A172 (cell line): ENCODE results near the gene ZNF821. TPM values are rescaled to one million over a fixed set of nuclear protein-coding genes. Genes with fewer than 3 reads are reported as not detected.
"Not testable (repeated sequence)": the region's sequence is repeated elsewhere in the genome, so short reads cannot be mapped to it uniquely, and the experiment has no call there.

Experiments
- DNase-seq: peaks from one replicate; pipeline ENCODE4 v3.0.0-alpha.2; 2015; ENCODE audit warnings: low spot score
- total RNA-seq: library from RNA; depleted of rRNA; stranded (reverse); fragments of >200 nt; shearing (Covaris generic); gene quantifications from 2 replicates; pipeline ENCODE4 v1.2.3, GENCODE V29; 2014

ZNF821 gene
- total RNA-seq, 1 experiment from 2014 or later = 8.1 TPM

DNA sequence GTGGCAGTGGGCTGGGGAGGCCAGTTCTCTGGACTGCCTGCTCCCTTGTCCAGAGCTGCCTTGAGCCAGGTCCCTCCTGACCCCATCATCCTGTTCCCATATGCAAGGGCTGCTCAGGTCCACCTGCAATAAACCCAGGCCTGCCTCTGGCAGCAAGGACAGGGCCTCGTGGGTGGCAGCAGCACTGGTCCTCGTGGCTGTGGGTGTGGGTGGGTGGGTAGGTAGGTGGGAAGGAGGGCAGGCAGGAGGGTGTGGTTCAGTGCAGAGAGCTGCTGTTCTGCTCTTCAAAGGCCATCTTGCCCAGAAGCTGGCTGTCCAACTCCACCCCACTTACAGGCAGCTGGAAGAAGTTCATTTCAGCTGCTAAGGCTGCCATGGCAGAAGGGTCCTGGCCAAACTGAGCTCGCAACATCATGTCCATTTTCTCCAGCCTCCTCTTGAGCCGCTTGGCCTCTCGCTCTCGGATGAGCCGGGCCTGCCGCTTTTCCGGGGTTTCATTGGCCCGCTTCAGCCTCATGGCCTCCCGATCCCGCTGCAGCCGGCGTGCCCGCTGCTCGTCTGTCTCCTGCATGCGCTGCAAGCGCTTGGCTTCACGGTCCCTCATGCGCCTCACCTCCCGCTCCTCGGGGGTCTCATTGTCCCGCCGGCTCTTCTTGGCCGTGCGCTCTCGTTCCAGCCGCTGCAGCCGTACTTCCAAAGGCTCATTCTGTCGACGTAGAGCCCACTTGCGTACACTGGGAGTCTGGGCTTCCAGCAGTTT lies 24.0 kb downstream of the ZNF821 start:
- DNase-seq = no peak

- DNase-seq = no peak
These were observed 27.9 kb downstream of the ZNF821 start for GRCh38 chr16:71855937-71856662.

- no peak for DNase-seq
These were observed 29.5 kb downstream of the ZNF821 start for GRCh38 chr16:71854369-71854948.

DNA sequence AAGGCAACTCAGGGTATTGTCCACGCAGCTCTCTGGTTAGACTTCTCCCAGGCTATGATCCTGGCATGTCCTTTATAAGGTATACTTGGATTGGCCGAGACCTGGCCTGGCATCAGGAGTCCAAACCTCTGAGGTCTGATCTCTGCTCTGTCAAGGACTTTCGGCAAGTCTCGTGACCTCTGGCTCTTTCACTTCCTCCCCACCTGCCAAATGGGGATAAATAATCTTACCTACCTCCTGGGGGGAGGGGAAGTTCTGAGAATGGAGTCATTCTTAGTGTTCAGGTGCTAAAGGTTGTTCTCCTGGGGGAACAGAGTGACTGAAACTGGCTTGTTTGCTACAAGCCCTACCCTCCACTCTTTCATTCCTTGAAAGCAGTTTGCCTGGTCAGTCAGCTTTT lies 30.6 kb downstream of the ZNF821 start:
- DNase-seq = no peak

DNA sequence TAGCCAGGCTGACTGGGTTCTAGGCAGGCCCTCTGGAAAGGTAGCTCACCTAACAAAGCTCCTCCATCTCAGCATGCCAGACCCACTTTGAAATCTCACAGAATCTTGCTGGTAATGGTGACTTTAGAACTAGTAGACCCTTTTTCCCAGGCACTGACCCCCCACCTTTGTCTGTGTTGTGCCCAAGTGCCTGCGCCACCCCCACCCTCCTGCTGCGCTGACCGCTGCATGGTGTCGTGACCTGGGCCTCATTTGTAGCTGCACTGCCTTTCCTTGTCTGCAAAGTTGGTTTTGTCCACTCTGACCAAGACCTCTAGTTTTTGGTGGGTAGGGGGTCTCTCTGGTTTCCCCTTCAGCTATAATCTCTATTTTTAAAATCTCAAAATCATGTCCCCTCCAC lies 31.4 kb downstream of the ZNF821 start:
- no peak for DNase-seq

DNA sequence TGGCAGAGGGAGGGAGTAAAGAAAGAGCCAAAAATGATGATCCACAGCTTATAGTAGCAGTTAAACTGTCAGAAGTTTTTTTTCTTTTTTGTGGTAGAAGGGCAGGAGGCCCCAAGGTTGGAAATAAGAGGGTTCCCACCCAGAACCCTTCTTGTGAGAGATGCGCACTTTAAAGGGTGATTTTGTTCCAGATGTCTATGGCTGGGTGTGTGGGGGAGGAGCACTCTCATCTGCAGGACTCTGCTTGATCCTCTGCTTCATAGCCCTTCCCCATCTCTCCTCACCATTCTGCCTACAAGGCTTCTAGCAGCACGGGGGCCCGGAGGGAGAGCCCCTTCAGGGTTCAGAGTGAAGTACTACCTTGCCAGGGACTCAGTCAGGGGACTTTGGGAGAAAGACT lies 31.8 kb downstream of the ZNF821 start:
- DNase-seq = no peak

DNA sequence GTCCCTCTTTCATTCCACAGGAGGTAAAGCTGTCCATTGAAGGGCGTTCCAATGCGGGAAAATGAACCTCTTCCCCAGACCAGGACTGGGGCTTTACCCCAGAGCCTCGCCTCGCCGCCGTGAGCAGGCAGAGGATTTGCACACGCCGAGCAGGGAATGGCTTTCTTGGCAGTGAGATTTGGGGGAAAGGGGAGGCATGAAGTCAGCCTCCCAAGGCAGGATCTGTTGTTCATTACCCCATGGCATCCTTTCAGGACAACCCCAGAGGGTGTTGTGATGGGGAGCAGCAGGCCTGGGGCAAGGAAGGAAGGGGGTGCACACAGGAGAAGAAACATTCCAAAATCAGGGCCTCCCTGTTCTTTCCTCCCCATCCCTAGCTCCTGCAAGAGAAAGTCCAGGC lies 32.2 kb downstream of the ZNF821 start:
- no peak for DNase-seq

- DNase-seq = no peak
These were observed 35.4 kb downstream of the ZNF821 start for GRCh38 chr16:71848622-71849021.

DNA sequence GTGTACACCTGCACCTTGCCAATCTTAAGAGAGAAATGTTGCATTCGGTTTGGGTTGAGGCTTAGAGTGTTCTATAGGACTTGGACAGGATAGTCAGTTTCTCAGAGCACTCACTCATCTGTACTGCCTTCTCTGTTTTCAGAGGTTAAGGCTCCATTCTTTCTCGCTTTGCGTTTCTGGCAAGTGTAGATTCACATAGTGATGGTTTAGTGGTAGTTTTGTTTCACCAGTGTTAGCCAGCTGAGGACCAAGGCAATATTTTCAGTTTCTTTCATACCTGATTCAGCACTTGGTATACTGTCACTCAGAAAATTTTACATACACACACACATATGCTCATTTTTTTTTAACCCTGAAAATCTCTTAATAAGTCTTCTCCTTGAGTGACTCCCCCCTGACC lies 36.9 kb downstream of the ZNF821 start:
- DNase-seq = no peak

DNA sequence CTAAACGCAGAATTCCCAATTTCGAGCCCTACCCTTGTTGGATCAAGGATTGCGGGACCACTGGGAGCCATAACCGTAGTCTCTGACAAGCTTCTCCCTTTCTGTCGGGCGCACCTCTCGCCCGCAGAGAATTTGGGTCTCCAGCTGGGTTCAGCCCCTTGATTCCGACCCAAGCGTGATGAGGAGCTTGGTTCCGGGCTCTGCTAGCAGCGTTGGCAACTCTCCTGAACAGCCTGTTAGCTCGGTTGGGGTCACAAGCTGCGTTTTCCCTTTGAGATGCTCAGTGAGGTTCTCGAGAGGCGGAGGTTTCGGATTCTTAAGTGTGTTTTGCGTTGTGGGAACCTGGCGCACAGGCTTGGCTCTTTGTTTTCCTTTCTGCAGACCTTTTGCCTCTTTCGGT lies 37.6 kb downstream of the ZNF821 start:
- DNase-seq = no peak

DNA sequence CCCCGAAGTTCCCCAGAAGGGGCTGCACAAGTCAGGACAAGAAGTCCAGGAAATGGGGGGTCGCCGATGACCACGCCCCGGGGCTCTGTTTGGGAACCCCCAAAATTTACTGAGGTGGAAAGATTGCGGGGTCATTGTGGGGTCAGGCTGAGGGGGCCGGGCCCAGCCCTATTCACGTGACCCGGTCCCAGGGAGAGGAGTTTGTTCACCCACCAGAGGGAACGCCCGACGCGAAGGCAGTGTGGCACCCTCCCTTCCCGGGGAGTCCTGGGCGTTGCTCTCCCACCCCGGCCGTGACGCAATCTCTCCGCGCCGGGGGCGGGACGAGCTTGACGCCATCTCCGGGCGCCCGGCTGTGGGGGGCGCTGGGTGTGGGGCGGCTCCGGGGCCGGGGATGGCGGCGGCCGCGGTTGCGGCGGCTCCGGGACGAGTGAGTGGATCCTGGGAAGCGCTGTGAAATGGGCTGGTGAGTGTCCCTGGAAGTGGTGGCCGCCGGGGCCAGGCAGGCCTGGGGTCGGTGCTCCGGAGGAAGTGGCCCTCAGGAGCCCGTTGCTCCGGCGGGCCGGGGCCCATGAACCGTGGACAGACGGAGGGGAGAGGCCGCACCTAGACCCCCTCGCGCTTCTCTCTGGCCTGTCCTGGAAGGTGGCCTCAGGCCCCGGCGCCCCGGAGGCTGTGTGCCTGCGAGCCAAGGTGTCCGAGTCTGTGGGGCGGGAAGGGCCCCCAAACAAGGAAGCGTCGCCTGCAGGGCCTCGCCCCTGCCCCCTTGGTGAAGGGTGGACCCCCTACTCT lies 38.1 kb downstream of the ZNF821 start, which contains the start of gene ATXN1L:
TSS of gene ATXN1L (plus strand) at position 338 of the 792 bp plus-strand sequence. CDS start 3,765 bp downstream, outside the sequence.
- DNase-seq = peak; percentile 67

DNA sequence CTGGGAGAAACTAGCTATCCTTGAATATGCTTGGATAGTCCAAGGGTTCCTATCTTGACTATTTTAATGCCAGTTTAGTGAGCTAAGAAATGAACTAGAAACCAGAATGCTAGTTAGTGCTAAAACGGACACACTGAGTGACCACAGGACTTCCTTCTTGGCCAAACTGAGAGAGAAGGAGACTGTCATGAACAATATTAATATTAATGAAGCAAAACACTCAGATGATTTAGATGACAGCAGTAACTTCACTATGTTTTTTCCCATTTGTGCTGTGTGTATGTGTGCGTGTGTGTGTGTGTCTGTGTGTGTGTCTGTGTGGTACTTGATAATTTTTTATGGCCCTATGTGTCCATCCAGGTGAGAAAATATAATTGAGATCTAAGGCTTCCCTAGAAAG lies 40.4 kb downstream of the ZNF821 start:
- no peak for DNase-seq

- DNase-seq = no peak
These were observed 43.9 kb downstream of the ZNF821 start for GRCh38 chr16:71840052-71840451.

DNA sequence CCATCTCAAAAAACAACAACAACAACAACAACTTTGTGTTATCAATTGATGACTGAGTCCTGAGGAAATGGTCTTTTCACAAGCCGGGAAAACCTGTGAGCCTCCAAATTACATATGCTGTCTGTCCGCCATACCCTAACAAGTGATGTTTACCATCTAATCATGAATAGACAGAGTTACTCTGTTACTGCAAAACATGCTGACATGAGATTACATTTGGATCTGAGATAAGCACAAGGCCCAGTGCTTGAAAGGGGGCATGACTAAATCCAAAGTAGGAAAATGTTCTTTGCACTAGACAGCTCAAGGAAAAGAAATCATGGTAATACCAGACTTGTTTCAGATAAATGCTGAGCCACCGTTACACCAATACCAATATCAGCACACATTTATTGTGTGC lies 46.8 kb downstream of the ZNF821 start:
- DNase-seq = no peak

GRCh38 chr16:71834291-71834690 lies 49.7 kb downstream of the ZNF821 start:
- DNase-seq = no peak

DNA sequence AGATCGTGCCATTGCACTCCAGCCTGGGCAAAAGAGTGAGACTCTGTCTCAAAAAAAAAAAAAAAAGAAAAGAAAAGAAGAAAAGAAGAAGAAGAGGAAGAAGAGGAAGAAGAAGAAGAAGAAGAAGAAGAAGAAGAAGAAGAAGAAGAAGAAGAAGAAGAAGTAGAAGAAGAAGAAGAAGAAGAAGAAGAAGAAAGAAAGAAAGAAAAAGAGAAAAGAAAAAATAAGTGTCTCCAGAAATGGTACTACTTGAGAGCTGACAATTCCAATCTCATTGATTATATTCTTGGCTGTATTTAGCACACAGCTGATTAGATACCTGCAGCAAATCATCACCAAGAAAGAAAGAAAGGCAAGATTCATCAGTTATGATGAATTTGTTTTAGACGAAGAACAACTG lies 51.9 kb downstream of the ZNF821 start:
- DNase-seq = not testable (repeated sequence)

DNA sequence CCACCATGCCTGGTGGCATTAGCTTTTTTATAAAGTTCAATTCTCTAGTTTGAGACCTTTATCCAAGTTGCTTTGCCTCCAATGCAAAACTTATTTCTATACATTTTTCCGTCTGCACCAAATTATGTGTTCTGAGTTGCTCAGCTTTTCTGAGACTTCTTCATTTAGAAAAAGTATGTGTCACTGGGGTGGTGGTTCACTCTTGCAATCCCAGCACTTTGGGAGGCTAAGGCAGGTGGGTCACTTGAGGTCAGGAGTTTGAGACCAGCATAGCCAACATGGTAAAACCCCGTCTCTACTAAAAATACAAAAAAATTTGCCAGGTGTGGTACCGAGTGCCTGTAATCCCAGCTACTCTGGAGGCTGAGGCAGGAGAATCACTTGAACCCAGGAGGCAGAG lies 52.3 kb downstream of the ZNF821 start:
- DNase-seq = not testable (repeated sequence)

DNA sequence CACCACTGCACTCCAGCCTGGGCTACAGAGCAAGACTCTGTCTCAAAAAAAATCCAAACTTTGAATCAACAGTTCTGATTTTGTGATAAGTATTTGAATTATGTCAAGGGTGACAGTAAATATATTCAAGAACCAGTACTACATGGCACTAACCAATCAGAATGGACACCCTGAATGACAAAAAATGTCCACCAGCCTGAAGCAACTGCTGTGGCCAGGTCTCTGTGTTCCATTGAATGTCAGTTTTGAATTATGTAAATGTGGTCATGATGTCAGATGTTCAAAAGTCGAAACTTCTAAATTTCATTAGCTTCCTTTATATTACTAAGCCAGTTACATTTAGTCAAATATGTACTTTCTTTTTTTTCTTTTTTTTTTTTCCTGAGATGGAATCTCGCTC lies 53.6 kb downstream of the ZNF821 start:
- DNase-seq = no peak

DNA sequence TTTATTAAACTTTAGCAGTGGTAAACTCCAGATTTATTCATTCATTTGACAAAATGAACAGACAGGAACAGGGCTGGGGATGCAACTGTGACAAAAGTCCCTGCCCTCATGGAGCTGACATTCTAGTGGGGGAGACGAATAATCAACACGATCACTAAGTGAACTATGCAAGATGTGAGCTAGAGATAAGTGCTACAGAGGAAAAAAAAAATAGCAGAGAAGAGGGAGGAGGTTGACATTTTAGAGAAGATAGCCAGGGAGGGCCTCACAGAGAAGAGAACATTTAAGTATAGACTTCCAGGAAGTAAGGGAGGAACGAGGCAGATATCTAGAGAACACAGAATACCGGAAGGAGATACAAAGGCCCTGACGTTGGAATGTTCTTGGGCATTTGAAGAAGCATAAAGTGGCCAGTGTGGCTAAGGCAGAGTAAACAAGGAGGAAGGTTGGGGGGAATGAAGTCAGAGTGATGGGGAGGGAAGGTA lies 57.4 kb downstream of the ZNF821 start:
- no peak for DNase-seq

GRCh38 chr16:71817155-71817500 lies 66.9 kb downstream of the ZNF821 start:
- not testable (repeated sequence) for DNase-seq

DNA sequence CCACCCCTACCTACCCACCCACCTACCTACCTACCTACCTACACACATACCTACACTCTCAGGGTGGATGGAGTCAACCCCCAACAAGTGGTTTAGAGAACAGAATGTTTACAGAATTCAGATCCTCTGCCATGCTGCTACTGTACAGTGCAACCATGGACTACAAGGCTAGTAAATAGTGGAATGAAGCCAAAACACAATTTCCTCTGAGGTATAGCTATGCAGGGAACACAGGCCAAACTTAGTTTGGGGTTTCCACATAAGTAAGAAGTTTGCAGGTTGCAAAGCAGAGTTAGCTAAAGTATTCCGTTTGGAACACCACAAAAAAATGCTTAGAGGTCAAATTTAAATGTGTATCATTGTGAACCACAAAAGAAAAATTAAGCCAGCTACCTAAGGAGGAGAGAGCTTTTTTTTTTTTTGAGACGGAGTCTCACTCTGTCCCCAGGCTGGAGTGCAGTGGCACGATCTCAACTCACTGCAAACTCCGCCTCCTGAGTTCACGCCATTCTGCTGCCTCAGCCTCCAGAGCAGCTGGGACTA lies 72.7 kb downstream of the ZNF821 start:
- no peak for DNase-seq

- not testable (repeated sequence) for DNase-seq
These were observed 73.8 kb downstream of the ZNF821 start for GRCh38 chr16:71810155-71810530.
